Effector memory CD4-positive, alpha-beta T cell (primary cell): ENCODE data around the gene BORCS5.

Source experiments
- DNase-seq, 3 donors: peaks; one replicate each; pipeline ENCODE4 v3.0.0-alpha.2; 2020
- H3K27ac ChIP-seq: 2 replicates; pipeline ENCODE4 v1.7.0; 2013; ENCODE audit warnings: mild to moderate bottlenecking, low read length, moderate library complexity; ENCODE audit not compliant: insufficient read depth, poor library complexity, severe bottlenecking
- H3K27me3 ChIP-seq: replicated peaks from 2 replicates; pipeline ENCODE4 v1.7.0; 2013; ENCODE audit warnings: mild to moderate bottlenecking, low read length; ENCODE audit not compliant: insufficient read depth, control insufficient read depth, poor library complexity, severe bottlenecking
- H3K36me3 ChIP-seq: 2 replicates; pipeline ENCODE4 v1.7.0; 2013; ENCODE audit warnings: mild to moderate bottlenecking, low read length, moderate library complexity; ENCODE audit not compliant: control insufficient read depth, insufficient read depth
- H3K4me1 ChIP-seq: 2 replicates; pipeline ENCODE4 v1.7.0; 2013; ENCODE audit warnings: low read length, mild to moderate bottlenecking; ENCODE audit not compliant: control insufficient read depth, insufficient read depth, poor library complexity, severe bottlenecking
- H3K4me3 ChIP-seq: 2 replicates; pipeline ENCODE4 v1.7.0; 2013; ENCODE audit warnings: low read length, low read depth, mild to moderate bottlenecking; ENCODE audit not compliant: insufficient read depth, poor library complexity, severe bottlenecking
- H3K9me3 ChIP-seq: 2 replicates; pipeline ENCODE4 v1.7.0; 2013; ENCODE audit warnings: mild to moderate bottlenecking, low read length, moderate library complexity; ENCODE audit not compliant: control insufficient read depth

BORCS5 gene

DNA sequence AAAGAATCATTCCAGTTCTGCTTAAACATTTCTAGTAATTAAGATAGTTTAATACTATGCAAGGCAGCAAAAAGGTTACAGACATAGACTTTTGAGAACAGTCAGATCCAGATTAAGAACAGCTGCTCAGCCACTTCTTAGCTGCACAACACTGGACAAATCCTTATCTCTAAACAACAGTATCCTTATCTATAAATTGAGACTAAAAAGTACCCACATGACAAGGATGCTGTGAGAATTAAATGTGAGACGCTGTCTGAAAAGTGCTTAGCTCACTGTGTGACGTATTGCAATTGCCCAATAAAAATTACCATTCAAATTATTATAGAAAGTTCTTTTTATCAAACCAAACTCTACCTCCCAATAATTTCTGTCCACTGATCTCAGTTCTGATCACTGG, 35.5 kb downstream of the BORCS5 start:
- no peak overlapping the region for H3K4me3 ChIP-seq
- no peaks in the 10 kb centered on the region for H3K9me3 ChIP-seq
- no peaks in the 10 kb centered on the region for H3K36me3 ChIP-seq
- no peak overlapping the region for H3K27ac ChIP-seq
- H3K4me1 ChIP-seq = peaks cover 1% of the 10 kb centered on the region
- H3K27me3 ChIP-seq = no peaks in the 10 kb centered on the region
- no peak for DNase-seq

DNA sequence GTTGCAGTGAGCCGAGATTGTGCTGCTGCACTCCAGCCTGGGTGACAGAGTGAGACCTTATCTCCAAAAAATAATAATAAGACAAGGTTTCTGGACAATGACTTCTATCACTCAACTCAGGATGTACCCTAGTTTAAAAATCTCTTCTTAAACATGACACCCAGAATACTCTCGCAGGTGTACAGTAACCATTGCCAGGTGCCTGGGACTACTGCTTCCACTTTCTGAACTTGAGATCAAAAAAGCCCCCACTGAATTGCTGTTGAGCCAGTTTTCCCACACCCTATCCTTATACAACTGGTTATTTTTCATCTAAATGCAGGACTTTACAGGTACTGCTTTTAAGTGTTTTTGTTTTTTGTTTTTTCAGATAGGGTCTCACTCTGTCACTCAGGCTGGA, 36.3 kb downstream of the BORCS5 start:
- Histone ChIP-seq H3K4me1 (no peaks in the 10 kb centered on the region), H3K27me3 (no peaks in the 10 kb centered on the region), H3K4me3 (no peak overlapping the region), H3K27ac (no peak overlapping the region), H3K9me3 (no peaks in the 10 kb centered on the region), H3K36me3 (no peaks in the 10 kb centered on the region)
- no peak for DNase-seq

DNA sequence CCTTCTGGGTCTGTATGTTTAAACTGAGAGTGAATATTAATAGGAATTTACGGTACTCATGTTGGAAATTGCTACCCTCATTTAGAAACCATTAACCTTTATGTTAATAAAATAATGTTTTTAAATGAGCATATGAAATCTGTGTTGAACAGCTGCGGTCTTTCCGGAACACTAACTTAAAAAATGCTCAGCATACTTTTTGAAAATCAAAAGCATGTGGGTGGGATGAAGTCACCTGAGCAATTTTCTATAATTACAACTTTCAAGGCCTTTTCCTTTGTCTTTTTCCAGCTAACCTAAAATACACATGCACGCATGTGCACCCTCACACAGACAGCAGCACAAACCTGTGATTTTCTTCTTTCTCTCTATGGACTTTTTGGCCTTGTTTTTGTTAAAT, 39.8 kb downstream of the BORCS5 start:
- Histone ChIP-seq H3K27ac (no peak overlapping the region), H3K36me3 (no peaks in the 10 kb centered on the region), H3K4me3 (no peak overlapping the region), H3K27me3 (no peaks in the 10 kb centered on the region), H3K4me1 (no peaks in the 10 kb centered on the region), H3K9me3 (no peaks in the 10 kb centered on the region)
- no peak for DNase-seq

DNA sequence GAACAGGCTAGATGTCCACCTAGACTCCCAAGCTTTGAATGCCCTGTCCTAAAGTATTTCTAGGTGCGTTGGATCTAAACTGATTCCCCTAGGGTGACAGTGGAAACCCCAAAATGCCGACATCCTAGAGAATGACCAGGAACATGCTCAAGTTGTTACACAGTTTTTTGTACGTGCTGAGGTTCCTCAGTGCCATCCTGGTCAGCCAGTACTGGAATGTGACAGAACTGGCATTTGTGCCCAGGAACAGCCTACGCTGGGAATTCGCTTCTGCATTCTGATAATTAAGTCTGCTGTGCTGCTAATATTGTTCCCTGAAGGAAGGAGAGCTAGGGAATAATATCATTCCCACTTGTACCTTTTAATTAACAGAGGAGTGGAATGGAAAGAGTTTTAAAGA, 40.3 kb downstream of the BORCS5 start:
- Histone ChIP-seq H3K36me3 (no peaks in the 10 kb centered on the region), H3K27me3 (no peaks in the 10 kb centered on the region), H3K4me1 (no peaks in the 10 kb centered on the region), H3K27ac (no peak overlapping the region), H3K4me3 (no peak overlapping the region), H3K9me3 (no peaks in the 10 kb centered on the region)
- DNase-seq = no peak

DNA sequence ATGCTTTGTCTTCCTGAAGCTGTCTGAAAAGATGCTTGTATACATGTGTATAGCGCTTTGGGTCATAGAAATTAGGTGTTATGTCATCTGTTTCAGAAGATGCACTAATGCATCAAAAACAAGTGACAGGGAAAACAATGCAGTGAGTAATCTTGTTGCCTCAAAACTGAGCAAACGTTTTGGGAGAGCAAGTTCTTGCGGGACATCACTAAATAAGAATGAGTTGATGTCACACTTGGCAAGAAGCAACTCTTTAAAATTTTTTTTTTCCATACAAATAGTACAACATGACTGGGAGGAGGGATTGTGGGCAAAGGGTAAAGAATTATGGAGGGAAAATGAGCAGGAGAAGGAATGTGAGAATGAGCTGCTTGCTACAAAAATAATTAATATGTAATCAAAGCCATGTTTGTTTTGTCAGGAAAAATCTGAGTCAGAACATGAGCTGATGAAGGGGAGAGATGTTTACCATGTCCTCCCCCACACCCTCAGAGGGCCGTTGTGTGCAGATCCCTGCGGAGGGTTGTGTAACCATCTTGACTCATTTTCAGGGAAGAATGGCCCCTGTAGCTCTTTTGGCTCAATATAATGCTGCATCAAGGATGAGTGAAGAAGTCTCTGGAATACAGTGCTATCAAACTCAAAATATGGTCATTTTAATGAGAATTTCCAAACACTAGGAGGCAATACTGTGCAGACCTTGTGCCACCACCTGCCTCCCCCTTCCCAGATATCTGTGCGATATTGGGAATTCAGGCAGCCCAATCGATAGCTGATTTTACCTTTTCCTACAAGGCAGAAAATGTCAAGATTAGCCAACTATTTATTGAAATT, 41.4 kb downstream of the BORCS5 start:
- H3K4me3 ChIP-seq = no peak overlapping the region
- no peak for DNase-seq
- H3K9me3 ChIP-seq = no peaks in the 10 kb centered on the region
- H3K36me3 ChIP-seq = no peaks in the 10 kb centered on the region
- H3K27ac ChIP-seq = no peak overlapping the region
- H3K4me1 ChIP-seq = no peaks in the 10 kb centered on the region
- no peaks in the 10 kb centered on the region for H3K27me3 ChIP-seq

DNA sequence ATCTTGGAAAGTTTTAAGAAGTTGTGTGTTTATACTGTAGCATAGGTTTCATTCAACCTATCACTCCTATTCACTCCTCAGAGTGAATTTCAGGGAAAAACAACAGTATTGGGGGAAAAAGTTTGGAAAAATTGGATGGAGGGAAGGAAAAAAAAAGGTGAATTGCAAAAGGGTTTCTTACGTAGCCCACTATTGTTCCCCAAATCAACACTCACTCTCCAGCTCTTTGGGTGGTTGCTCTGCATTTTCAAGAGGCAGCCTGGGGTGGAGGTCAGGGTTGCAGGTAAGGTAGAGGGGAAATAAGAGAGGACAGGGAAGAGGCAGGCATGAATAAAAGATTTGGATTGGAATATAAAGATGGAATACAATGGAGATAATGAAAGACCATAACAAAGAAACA, 42.3 kb downstream of the BORCS5 start:
- no peaks in the 10 kb centered on the region for H3K36me3 ChIP-seq
- no peaks in the 10 kb centered on the region for H3K4me1 ChIP-seq
- no peaks in the 10 kb centered on the region for H3K9me3 ChIP-seq
- no peak overlapping the region for H3K27ac ChIP-seq
- DNase-seq = no peak
- H3K27me3 ChIP-seq = no peaks in the 10 kb centered on the region
- H3K4me3 ChIP-seq = no peak overlapping the region

DNA sequence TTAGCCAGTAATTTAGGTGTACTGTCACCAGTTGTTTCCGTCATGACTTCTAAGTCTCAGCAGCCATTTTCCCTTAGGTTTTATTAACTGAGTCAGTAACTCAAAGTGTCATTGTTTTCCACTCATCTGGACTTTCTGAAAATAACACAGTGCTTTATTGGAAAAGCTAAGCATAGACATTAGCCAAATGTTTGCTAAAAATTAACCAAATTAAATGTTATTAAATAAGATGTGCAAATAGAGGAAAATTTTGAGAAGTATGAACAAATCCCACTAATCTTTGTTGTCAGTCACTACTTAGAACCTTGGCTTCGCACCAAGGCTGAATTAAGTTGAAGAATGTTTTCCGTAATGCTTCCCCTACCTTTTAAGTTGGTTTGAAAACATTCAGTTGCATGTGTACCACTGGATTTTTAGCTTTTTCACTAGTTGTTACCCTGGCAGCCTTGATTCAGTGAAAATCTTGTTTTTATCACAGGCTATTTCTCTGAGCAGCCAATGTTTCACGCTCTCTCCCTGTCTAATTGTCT, 43.0 kb downstream of the BORCS5 start:
- Histone ChIP-seq H3K27me3 (no peaks in the 10 kb centered on the region), H3K4me3 (no peak overlapping the region), H3K9me3 (no peaks in the 10 kb centered on the region), H3K27ac (no peak overlapping the region), H3K36me3 (no peaks in the 10 kb centered on the region), H3K4me1 (no peaks in the 10 kb centered on the region)
- no peak for DNase-seq

DNA sequence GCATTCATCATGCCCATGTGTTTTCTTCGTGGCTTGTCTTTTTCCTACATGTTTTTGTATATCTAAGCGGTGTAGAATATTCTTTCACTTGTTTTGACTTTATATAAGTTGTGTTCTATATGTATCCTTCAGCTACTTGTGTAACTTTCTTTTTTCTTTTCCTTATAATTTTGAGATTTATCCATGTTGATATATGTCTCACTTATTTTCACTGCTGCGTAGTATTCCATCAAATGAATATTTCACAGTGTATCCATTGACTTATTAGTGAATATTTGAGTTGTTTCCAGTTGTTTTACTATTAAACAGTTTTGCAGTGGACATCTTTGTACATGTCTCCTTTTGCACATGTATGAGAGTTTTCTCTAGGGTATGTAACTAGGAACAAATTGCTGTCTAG, 43.9 kb downstream of the BORCS5 start:
- DNase-seq = no peak
- Histone ChIP-seq H3K9me3 (no peaks in the 10 kb centered on the region), H3K36me3 (no peaks in the 10 kb centered on the region)

DNA sequence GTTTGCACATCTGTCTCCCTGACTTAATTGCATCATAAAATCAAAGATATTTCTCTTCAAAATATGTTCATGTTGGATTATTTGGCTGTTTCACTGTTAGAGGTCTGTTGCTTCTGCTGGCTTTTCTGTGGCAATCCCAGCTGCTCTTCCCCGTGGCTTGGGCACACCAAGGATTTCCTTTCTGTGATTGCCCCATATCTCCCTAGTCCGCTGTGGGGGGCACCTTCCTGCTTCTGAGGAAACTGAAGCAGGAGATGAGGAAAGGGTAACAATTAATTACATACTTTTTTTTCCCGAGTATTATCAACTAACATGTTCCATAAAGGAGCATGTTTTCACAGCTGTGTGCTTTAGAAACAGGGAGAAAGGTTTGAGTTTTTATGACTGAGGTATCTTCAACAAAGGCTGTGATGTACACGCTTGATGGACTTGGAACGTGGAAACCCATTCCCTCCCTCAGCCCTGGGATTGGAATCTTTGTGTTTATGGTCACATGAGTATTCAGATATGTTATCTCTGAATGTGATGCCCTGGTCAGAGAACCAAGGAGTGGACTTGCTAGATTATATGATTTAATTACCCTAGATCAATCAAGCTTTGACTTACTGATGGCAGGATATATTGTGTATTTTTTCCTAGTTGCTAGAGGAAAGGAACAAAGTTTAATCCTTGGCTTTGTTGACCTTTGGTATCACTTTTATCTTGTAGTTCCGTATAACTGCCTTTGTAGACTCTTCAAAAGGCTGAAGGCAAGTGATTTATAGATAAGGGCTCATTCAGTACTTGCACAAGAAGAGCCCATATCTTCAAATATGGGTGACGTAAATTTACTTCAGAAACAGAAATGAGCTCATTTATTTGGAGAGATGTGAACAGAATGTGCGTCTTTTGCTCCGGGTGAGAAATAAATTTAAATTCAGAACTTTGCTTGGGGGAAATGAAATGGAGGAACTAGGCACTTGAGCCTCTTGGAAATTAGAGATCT, 46.7 kb downstream of the BORCS5 start:
- no peaks in the 10 kb centered on the region for H3K36me3 ChIP-seq
- DNase-seq = no peak
- no peaks in the 10 kb centered on the region for H3K9me3 ChIP-seq
- H3K27me3 ChIP-seq = no peaks in the 10 kb centered on the region
- H3K4me3 ChIP-seq = no peak overlapping the region
- peaks cover 3% of the 10 kb centered on the region for H3K4me1 ChIP-seq
- no peak overlapping the region for H3K27ac ChIP-seq

More for the DNA sequence above, 43.9 kb downstream of the BORCS5 start:
- Histone ChIP-seq H3K4me1 (no peaks in the 10 kb centered on the region), H3K27me3 (no peaks in the 10 kb centered on the region), H3K27ac (no peak overlapping the region), H3K4me3 (no peak overlapping the region)

DNA sequence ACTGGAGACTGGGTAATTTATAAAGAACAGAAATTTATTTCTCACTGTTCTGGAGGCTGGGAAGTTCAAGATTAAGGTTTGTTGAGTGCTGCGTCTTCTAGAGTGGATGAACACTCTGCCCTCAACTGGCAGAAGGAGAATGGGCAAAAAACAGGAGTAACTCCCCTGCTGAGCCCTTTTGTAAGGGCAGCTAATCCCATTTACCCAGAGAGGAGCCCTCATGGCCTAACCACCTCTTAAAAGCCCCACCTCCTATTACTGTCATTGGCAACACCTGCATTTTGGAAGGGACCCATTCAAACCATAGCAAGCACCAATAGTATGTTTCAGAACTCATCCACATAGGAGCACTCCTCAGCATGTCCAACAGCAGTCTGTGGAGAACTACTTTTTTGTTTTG, 47.4 kb downstream of the BORCS5 start:
- Histone ChIP-seq H3K4me3 (no peak overlapping the region), H3K4me1 (peaks cover 7% of the 10 kb centered on the region), H3K27ac (no peak overlapping the region), H3K36me3 (no peaks in the 10 kb centered on the region), H3K27me3 (no peaks in the 10 kb centered on the region), H3K9me3 (no peaks in the 10 kb centered on the region)
- DNase-seq = no peak
